Measurements from ENCODE around the gene KRTAP10-10.
"Not testable (repeated sequence)": the region's sequence is repeated elsewhere in the genome, so short reads cannot be mapped to it uniquely, and the experiment has no call there.

The KRTAP10-10 gene

GRCh38 chr21:44653656-44654575 is 16.8 kb downstream of the KRTAP10-10 start:
- DNase-seq = no peak

GRCh38 chr21:44654576-44655175 is 17.5 kb downstream of the KRTAP10-10 start, which contains the start of gene KRTAP12-4:
TSS of gene KRTAP12-4 (minus strand) at chr21:44654659. CDS start at chr21:44654614, 45 bp downstream.
- no peak for DNase-seq

GRCh38 chr21:44656868-44657267 is 19.7 kb downstream of the KRTAP10-10 start:
- no peak for DNase-seq

GRCh38 chr21:44657635-44658540 is 20.7 kb downstream of the KRTAP10-10 start, which contains the start of gene KRTAP12-3:
TSS of gene KRTAP12-3 (plus strand) at chr21:44657932. CDS start at chr21:44657980, 48 bp downstream.
- no peak for DNase-seq

- DNase-seq = no peak
These were observed 21.4 kb downstream of the KRTAP10-10 start for GRCh38 chr21:44658541-44658910.

- no peak for DNase-seq
These were observed 21.9 kb downstream of the KRTAP10-10 start for GRCh38 chr21:44658913-44659595.

GRCh38 chr21:44661567-44661966 is 24.4 kb downstream of the KRTAP10-10 start:
- not testable (repeated sequence) for DNase-seq

GRCh38 chr21:44664691-44665090 is 27.5 kb downstream of the KRTAP10-10 start:
- DNase-seq = no peak

GRCh38 chr21:44666401-44667320 is 29.5 kb downstream of the KRTAP10-10 start, which contains the start of gene KRTAP12-2:
TSS of gene KRTAP12-2 (minus strand) at chr21:44666927. CDS start at chr21:44666886, 41 bp downstream.
- no peak for DNase-seq

- no peak for DNase-seq
These were observed 30.5 kb downstream of the KRTAP10-10 start for GRCh38 chr21:44667612-44668011.

- DNase-seq = no peak
These were observed 33.7 kb downstream of the KRTAP10-10 start for GRCh38 chr21:44670642-44671432.

- no peak for DNase-seq
These were observed 34.8 kb downstream of the KRTAP10-10 start for GRCh38 chr21:44671911-44672310.

GRCh38 chr21:44677881-44678280 is 40.7 kb downstream of the KRTAP10-10 start:
- no peak for DNase-seq

GRCh38 chr21:44681152-44681551 is 44.0 kb downstream of the KRTAP10-10 start:
- DNase-seq = no peak

GRCh38 chr21:44681861-44682579 is 44.9 kb downstream of the KRTAP10-10 start, which contains the start of gene KRTAP12-1:
TSS of gene KRTAP12-1 (minus strand) at chr21:44682163. CDS start at chr21:44682123, 40 bp downstream.
- DNase-seq = no peak

- DNase-seq = no peak
These were observed 45.5 kb downstream of the KRTAP10-10 start for GRCh38 chr21:44682580-44683151.

GRCh38 chr21:44684077-44684476 is 46.9 kb downstream of the KRTAP10-10 start:
- DNase-seq = no peak

- DNase-seq = no peak
These were observed 47.3 kb downstream of the KRTAP10-10 start for GRCh38 chr21:44684483-44684882.

GRCh38 chr21:44685050-44685449 is 47.9 kb downstream of the KRTAP10-10 start:
- not testable (repeated sequence) for DNase-seq
